OCI-LY1 (cell line): ENCODE measurements around the gene SERPINB8.

Source experiments
- EZH2 ChIP-seq: fragments of 200-600 bp; sonication (generic), shearing (Covaris generic); IDR thresholded peaks from 2 replicates; pipeline ENCODE4 v1.8.0; 2017; ENCODE audit warnings: borderline replicate concordance, mixed run types, mild to moderate bottlenecking, antibody characterized with exemption, low read length, moderate library complexity, mixed read lengths
- TF ChIP-seq, protein P1 (sequence below): fragments of 200-600 bp; sonication (generic), shearing (Covaris generic); IDR thresholded peaks from 2 replicates; pipeline ENCODE4 v1.5.1; 2017; ENCODE audit warnings: mild to moderate bottlenecking, antibody characterized with exemption, low read length, moderate library complexity, mixed read lengths

DNA sequence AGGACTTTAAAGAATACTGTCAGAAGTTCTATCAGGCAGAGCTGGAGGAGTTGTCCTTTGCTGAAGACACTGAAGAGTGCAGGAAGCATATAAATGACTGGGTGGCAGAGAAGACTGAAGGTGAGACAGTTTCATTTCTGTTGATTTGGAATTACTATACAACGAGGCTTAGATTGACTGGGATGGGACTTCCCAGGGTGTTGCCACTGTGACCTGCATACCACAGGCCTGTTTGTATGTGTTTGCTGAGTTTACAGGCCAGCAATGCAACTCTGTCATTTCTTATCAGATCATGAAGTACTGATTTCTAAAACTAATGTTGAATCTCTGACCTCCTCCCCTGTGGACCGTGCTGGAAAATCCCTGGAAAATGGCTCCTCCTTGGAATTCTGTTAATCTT lies 11.8 kb downstream of the SERPINB8 start:
- TF ChIP-seq, protein P1, sequence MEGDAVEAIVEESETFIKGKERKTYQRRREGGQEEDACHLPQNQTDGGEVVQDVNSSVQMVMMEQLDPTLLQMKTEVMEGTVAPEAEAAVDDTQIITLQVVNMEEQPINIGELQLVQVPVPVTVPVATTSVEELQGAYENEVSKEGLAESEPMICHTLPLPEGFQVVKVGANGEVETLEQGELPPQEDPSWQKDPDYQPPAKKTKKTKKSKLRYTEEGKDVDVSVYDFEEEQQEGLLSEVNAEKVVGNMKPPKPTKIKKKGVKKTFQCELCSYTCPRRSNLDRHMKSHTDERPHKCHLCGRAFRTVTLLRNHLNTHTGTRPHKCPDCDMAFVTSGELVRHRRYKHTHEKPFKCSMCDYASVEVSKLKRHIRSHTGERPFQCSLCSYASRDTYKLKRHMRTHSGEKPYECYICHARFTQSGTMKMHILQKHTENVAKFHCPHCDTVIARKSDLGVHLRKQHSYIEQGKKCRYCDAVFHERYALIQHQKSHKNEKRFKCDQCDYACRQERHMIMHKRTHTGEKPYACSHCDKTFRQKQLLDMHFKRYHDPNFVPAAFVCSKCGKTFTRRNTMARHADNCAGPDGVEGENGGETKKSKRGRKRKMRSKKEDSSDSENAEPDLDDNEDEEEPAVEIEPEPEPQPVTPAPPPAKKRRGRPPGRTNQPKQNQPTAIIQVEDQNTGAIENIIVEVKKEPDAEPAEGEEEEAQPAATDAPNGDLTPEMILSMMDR, result no peak
- no peak for TF ChIP-seq EZH2
